ENCODE data around the gene ZNF821.

Gene ZNF821

DNA sequence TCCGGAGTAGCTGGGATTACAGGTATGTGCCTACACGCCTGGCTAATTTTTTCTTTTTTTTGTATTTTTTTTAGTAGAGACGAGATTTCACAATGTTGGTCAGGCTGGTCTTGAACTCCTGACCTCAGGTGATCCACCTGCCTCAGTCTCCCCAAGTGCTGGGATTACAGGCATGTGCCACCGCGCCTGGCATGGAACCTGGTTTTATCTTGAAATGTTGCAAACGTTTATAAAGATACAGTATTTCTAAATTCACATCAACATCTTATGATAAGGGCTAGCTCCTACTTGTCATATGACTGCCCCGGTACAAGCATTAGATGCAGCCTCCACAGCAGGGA, 9.9 kb upstream of the ZNF821 start (continued):
- TF ChIP-seq, protein P1, sequence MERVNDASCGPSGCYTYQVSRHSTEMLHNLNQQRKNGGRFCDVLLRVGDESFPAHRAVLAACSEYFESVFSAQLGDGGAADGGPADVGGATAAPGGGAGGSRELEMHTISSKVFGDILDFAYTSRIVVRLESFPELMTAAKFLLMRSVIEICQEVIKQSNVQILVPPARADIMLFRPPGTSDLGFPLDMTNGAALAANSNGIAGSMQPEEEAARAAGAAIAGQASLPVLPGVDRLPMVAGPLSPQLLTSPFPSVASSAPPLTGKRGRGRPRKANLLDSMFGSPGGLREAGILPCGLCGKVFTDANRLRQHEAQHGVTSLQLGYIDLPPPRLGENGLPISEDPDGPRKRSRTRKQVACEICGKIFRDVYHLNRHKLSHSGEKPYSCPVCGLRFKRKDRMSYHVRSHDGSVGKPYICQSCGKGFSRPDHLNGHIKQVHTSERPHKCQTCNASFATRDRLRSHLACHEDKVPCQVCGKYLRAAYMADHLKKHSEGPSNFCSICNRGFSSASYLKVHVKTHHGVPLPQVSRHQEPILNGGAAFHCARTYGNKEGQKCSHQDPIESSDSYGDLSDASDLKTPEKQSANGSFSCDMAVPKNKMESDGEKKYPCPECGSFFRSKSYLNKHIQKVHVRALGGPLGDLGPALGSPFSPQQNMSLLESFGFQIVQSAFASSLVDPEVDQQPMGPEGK (CRISPR knock-in tag; IDR thresholded peaks at IDR 0.05; ENCODE audit: borderline replicate concordance): no peak

DNA sequence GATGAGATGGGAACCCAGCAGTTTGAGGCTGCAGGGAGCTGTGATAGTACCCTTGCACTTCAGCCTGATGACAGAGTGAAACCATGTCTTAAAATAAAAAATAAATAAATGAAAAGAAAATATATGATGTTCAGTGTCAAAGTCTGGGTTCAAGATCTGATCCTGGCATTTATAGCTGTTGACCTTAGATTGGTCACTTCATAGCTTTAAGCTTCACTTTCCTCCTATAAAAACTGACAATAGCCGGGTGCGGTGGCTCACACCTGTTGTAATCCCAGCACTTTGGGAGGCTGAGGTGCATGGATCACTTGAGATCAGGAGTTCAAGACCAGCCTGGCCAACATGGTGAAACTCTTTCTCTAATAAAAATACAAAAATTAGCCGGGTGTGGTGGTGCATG, 5.2 kb upstream of the ZNF821 start:
- TF ChIP-seq, protein P2, sequence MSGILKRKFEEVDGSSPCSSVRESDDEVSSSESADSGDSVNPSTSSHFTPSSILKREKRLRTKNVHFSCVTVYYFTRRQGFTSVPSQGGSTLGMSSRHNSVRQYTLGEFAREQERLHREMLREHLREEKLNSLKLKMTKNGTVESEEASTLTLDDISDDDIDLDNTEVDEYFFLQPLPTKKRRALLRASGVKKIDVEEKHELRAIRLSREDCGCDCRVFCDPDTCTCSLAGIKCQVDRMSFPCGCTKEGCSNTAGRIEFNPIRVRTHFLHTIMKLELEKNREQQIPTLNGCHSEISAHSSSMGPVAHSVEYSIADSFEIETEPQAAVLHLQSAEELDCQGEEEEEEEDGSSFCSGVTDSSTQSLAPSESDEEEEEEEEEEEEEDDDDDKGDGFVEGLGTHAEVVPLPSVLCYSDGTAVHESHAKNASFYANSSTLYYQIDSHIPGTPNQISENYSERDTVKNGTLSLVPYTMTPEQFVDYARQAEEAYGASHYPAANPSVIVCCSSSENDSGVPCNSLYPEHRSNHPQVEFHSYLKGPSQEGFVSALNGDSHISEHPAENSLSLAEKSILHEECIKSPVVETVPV (CRISPR knock-in tag; IDR thresholded peaks at IDR 0.05): no peak
- no peak for TF ChIP-seq POU6F1 (CRISPR knock-in tag; IDR thresholded peaks at IDR 0.05; ENCODE audit: borderline replicate concordance, low read depth)
- TF ChIP-seq CSDC2 (CRISPR knock-in tag; IDR thresholded peaks at IDR 0.05): no peak
- TF ChIP-seq, protein P3, sequence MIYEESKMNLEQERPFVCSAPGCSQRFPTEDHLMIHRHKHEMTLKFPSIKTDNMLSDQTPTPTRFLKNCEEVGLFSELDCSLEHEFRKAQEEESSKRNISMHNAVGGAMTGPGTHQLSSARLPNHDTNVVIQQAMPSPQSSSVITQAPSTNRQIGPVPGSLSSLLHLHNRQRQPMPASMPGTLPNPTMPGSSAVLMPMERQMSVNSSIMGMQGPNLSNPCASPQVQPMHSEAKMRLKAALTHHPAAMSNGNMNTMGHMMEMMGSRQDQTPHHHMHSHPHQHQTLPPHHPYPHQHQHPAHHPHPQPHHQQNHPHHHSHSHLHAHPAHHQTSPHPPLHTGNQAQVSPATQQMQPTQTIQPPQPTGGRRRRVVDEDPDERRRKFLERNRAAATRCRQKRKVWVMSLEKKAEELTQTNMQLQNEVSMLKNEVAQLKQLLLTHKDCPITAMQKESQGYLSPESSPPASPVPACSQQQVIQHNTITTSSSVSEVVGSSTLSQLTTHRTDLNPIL (CRISPR knock-in tag; IDR thresholded peaks at IDR 0.05; ENCODE audit: low read depth): no peak
- TF ChIP-seq ZNF565 (CRISPR knock-in tag; conservative IDR thresholded peaks at IDR 0.05; ENCODE audit: low read depth): no peak
- TF ChIP-seq ISL1 (CRISPR knock-in tag; IDR thresholded peaks at IDR 0.05): no peak
- no peak for TF ChIP-seq SNAI2 (CRISPR knock-in tag; IDR thresholded peaks at IDR 0.05)
- no peak for TF ChIP-seq PPARA (CRISPR knock-in tag; IDR thresholded peaks at IDR 0.05; ENCODE audit: borderline replicate concordance)
- TF ChIP-seq ZNF70 (CRISPR knock-in tag; IDR thresholded peaks at IDR 0.05): no peak
- no peak for TF ChIP-seq RARB (CRISPR knock-in tag; IDR thresholded peaks at IDR 0.05)
- no peak for TF ChIP-seq ZFP30 (CRISPR knock-in tag; IDR thresholded peaks at IDR 0.05)
- TF ChIP-seq OSR1 (CRISPR knock-in tag; IDR thresholded peaks at IDR 0.05): no peak
- no peak for TF ChIP-seq ZFP3 (CRISPR knock-in tag; IDR thresholded peaks at IDR 0.05)
- no peak for TF ChIP-seq BACH2 (CRISPR knock-in tag; IDR thresholded peaks at IDR 0.05; ENCODE audit: borderline replicate concordance)
- no peak for TF ChIP-seq ESRRG (CRISPR knock-in tag; IDR thresholded peaks at IDR 0.05)
- no peak for TF ChIP-seq ARNTL (CRISPR knock-in tag; IDR thresholded peaks at IDR 0.05; ENCODE audit: borderline replicate concordance, low read depth)
- TF ChIP-seq TOX (CRISPR knock-in tag; IDR thresholded peaks at IDR 0.05; ENCODE audit: borderline replicate concordance): no peak
- no peak for TF ChIP-seq ZC3H10 (CRISPR knock-in tag; IDR thresholded peaks at IDR 0.05)
- ATAC-seq: no peak

DNA sequence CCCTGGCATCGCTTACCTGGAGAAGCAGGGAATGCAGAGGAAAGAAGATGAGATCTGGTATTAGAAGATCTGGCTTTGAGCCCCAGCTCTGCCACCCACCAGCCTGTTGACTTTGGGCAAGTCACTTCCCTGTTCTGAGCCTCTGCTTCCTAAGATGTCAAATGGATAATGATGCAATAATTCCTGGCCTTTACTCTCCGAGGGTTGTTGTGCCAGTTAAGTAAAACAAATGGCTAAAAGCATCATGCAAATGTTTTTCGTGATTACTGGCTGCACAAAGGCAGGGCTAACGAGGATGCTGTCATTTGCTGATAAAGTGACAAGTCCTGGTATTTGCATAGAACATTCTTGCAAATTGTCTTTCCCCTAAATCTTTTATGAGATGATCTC, 1.3 kb upstream of the ZNF821 start:
- no peak for ATAC-seq
- no peak for TF ChIP-seq TOX (CRISPR knock-in tag; IDR thresholded peaks at IDR 0.05; ENCODE audit: borderline replicate concordance)
- TF ChIP-seq, protein P4, sequence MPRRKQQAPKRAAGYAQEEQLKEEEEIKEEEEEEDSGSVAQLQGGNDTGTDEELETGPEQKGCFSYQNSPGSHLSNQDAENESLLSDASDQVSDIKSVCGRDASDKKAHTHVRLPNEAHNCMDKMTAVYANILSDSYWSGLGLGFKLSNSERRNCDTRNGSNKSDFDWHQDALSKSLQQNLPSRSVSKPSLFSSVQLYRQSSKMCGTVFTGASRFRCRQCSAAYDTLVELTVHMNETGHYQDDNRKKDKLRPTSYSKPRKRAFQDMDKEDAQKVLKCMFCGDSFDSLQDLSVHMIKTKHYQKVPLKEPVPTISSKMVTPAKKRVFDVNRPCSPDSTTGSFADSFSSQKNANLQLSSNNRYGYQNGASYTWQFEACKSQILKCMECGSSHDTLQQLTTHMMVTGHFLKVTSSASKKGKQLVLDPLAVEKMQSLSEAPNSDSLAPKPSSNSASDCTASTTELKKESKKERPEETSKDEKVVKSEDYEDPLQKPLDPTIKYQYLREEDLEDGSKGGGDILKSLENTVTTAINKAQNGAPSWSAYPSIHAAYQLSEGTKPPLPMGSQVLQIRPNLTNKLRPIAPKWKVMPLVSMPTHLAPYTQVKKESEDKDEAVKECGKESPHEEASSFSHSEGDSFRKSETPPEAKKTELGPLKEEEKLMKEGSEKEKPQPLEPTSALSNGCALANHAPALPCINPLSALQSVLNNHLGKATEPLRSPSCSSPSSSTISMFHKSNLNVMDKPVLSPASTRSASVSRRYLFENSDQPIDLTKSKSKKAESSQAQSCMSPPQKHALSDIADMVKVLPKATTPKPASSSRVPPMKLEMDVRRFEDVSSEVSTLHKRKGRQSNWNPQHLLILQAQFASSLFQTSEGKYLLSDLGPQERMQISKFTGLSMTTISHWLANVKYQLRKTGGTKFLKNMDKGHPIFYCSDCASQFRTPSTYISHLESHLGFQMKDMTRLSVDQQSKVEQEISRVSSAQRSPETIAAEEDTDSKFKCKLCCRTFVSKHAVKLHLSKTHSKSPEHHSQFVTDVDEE (CRISPR knock-in tag; IDR thresholded peaks at IDR 0.05): no peak
- no peak for TF ChIP-seq ISL1 (CRISPR knock-in tag; IDR thresholded peaks at IDR 0.05)
- no peak for TF ChIP-seq OSR1 (CRISPR knock-in tag; IDR thresholded peaks at IDR 0.05)
- TF ChIP-seq ARNTL (CRISPR knock-in tag; IDR thresholded peaks at IDR 0.05; ENCODE audit: borderline replicate concordance, low read depth): no peak
- TF ChIP-seq ZFP3 (CRISPR knock-in tag; IDR thresholded peaks at IDR 0.05): no peak
- TF ChIP-seq, protein P1 (CRISPR knock-in tag; IDR thresholded peaks at IDR 0.05; ENCODE audit: borderline replicate concordance): no peak
- TF ChIP-seq, protein P3 (CRISPR knock-in tag; IDR thresholded peaks at IDR 0.05; ENCODE audit: low read depth): no peak
- no peak for TF ChIP-seq ZC3H10 (CRISPR knock-in tag; IDR thresholded peaks at IDR 0.05)

Data from SK-N-SH treated with all-trans-retinoic acid at 6 μM for 48 hours (cell line).